Activated CD4-positive, CD25-positive, alpha-beta regulatory T cell treated with anti-CD3 and anti-CD28 coated beads, Interleukin-2, amount 50 U/mL, for 16 hours (primary cell): ENCODE results near the gene ALKBH5.
"Not testable (repeated sequence)": the region's sequence is repeated elsewhere in the genome, so short reads cannot be mapped to it uniquely, and the experiment has no call there.

Experiments
- DNase-seq: peaks from one replicate; pipeline ENCODE4 v3.0.0-alpha.2; 2020; ENCODE audit warnings: low read depth, low spot score

The ALKBH5 gene

GRCh38 chr17:18185391-18185790 is 1.8 kb downstream of the ALKBH5 start:
- DNase-seq = no peak

GRCh38 chr17:18185832-18186626 is 2.4 kb downstream of the ALKBH5 start:
- no peak for DNase-seq

- no peak for DNase-seq
These were observed 3.0 kb downstream of the ALKBH5 start for GRCh38 chr17:18186627-18186982.

GRCh38 chr17:18187226-18187625 is 3.6 kb downstream of the ALKBH5 start:
- no peak for DNase-seq

GRCh38 chr17:18187821-18188761 is 4.5 kb downstream of the ALKBH5 start:
- DNase-seq = no peak

GRCh38 chr17:18190628-18191235 is 7.1 kb downstream of the ALKBH5 start:
- no peak for DNase-seq

GRCh38 chr17:18191236-18191667 is 7.6 kb downstream of the ALKBH5 start:
- no peak for DNase-seq

GRCh38 chr17:18191967-18192366 is 8.3 kb downstream of the ALKBH5 start:
- no peak for DNase-seq

- no peak for DNase-seq
These were observed 10.8 kb downstream of the ALKBH5 start for GRCh38 chr17:18194394-18194793.

GRCh38 chr17:18194804-18195203 is 11.2 kb downstream of the ALKBH5 start:
- DNase-seq = no peak

GRCh38 chr17:18195246-18195645 is 11.6 kb downstream of the ALKBH5 start:
- DNase-seq = no peak

GRCh38 chr17:18197535-18198194 is 14.0 kb downstream of the ALKBH5 start:
- no peak for DNase-seq

GRCh38 chr17:18198530-18198929 is 14.9 kb downstream of the ALKBH5 start:
- no peak for DNase-seq

GRCh38 chr17:18201108-18201507 is 17.5 kb downstream of the ALKBH5 start:
- DNase-seq = no peak

GRCh38 chr17:18203308-18203707 is 19.7 kb downstream of the ALKBH5 start:
- DNase-seq = no peak

- DNase-seq = no peak
These were observed 22.2 kb downstream of the ALKBH5 start for GRCh38 chr17:18205861-18206260.

- no peak for DNase-seq
These were observed 23.3 kb downstream of the ALKBH5 start for GRCh38 chr17:18206962-18207361.

- DNase-seq = no peak
These were observed 24.5 kb downstream of the ALKBH5 start for GRCh38 chr17:18208092-18208491.

GRCh38 chr17:18213666-18214270 is 30.1 kb downstream of the ALKBH5 start:
- DNase-seq = no peak

- DNase-seq = not testable (repeated sequence)
These were observed 33.3 kb downstream of the ALKBH5 start for GRCh38 chr17:18216906-18217305.

GRCh38 chr17:18217412-18218015 is 33.9 kb downstream of the ALKBH5 start:
- DNase-seq = peak; percentile 61
